Mucosa of gallbladder (tissue), 1 donor: ENCODE data around the gene RXRA. TPM values are rescaled to one million over a fixed set of nuclear protein-coding genes. Genes with fewer than 3 reads are reported as not detected.

Source experiments
- DNase-seq: peaks from one replicate; pipeline ENCODE4 v3.0.0-alpha.2; 2020; ENCODE audit warnings: low spot score
- total RNA-seq: library from RNA; stranded (reverse); gene quantifications from one replicate; pipeline ENCODE4 v1.2.1, GENCODE V29; 2021
- donor health status: DM: no; HTN: no; CAD: no.

RXRA gene
- total RNA-seq, 1 donor from 2014 or later: 106 TPM

- DNase-seq: no peak
These were observed 40.8 kb downstream of the RXRA start for GRCh38 chr9:134367061-134367460.

GRCh38 chr9:134367791-134368490 is 41.7 kb downstream of the RXRA start:
- no peak for DNase-seq

GRCh38 chr9:134368571-134368970 is 42.3 kb downstream of the RXRA start:
- DNase-seq: no peak

GRCh38 chr9:134369416-134370212 is 43.4 kb downstream of the RXRA start:
- DNase-seq: no peak

GRCh38 chr9:134370213-134370492 is 43.9 kb downstream of the RXRA start:
- no peak for DNase-seq

GRCh38 chr9:134370638-134371037 is 44.4 kb downstream of the RXRA start:
- DNase-seq: no peak

- peak; percentile 72 for DNase-seq
These were observed 45.5 kb downstream of the RXRA start for GRCh38 chr9:134371731-134372130.

GRCh38 chr9:134372581-134373267 is 46.5 kb downstream of the RXRA start:
- DNase-seq: no peak

GRCh38 chr9:134373269-134373668 is 47.0 kb downstream of the RXRA start:
- DNase-seq: no peak

- DNase-seq: no peak
These were observed 47.7 kb downstream of the RXRA start for GRCh38 chr9:134373953-134374300.

GRCh38 chr9:134374301-134375010 is 48.2 kb downstream of the RXRA start:
- DNase-seq: no peak

GRCh38 chr9:134375011-134375390 is 48.7 kb downstream of the RXRA start:
- no peak for DNase-seq

- DNase-seq: no peak
These were observed 49.5 kb downstream of the RXRA start for GRCh38 chr9:134375430-134376385.

GRCh38 chr9:134376386-134377142 is 50.3 kb downstream of the RXRA start:
- no peak for DNase-seq

- no peak for DNase-seq
These were observed 50.9 kb downstream of the RXRA start for GRCh38 chr9:134377143-134377484.

- peak; percentile 90 for DNase-seq
These were observed 51.7 kb downstream of the RXRA start for GRCh38 chr9:134377976-134378375.

GRCh38 chr9:134378901-134379338 is 52.7 kb downstream of the RXRA start:
- DNase-seq: peak; percentile 70

- DNase-seq: no peak
These were observed 53.6 kb downstream of the RXRA start for GRCh38 chr9:134379831-134380365.

- no peak for DNase-seq
These were observed 54.5 kb downstream of the RXRA start for GRCh38 chr9:134380542-134381271.

GRCh38 chr9:134381272-134381661 is 55.0 kb downstream of the RXRA start:
- no peak for DNase-seq
